CD14-positive monocyte (primary cell): Measurements from ENCODE around the gene INTS2. TPM values are rescaled to one million over a fixed set of nuclear protein-coding genes. Genes with fewer than 3 reads are reported as not detected.

Experiments
- DNase-seq, 3 donors: peaks; one replicate each; pipeline ENCODE4 v3.0.0-alpha.2; 2011 to 2022
- H2AFZ ChIP-seq: 2 replicates; pipeline ENCODE4 v1.6.0; 2012; ENCODE audit warnings: mild to moderate bottlenecking, low read depth, low read length, inconsistent platforms; ENCODE audit not compliant: insufficient read depth, poor library complexity, severe bottlenecking
- H3K27ac ChIP-seq, 2 donors: 1 replicate in 1 of 2; 2 replicates in 1 of 2; pipeline ENCODE4 v1.5.1; 2012 to 2013; ENCODE audit warnings: low read length in 2 of 2, control low read depth in 1 of 2, inconsistent platforms in 1 of 2, low read depth in 1 of 2, mild to moderate bottlenecking in 1 of 2
- H3K27me3 ChIP-seq, 2 donors: one replicate each; pipeline versions ENCODE4 v1.6.0 to v1.6.1; 2011 to 2013; ENCODE audit warnings: low read length in 2 of 2; ENCODE audit not compliant: control insufficient read depth in 2 of 2, insufficient read depth in 2 of 2
- H3K36me3 ChIP-seq, 2 donors: replicated peaks in 1 of 2; 1 replicate in 1 of 2; 2 replicates in 1 of 2; pipeline versions ENCODE4 v1.5.1 to v1.6.1; 2012 to 2013; ENCODE audit warnings: low read length in 2 of 2, control low read depth in 1 of 2, inconsistent platforms in 1 of 2, mild to moderate bottlenecking in 1 of 2; ENCODE audit not compliant: insufficient read depth in 2 of 2, control insufficient read depth in 1 of 2
- H3K4me1 ChIP-seq, 2 donors: 1 replicate in 1 of 2; 2 replicates in 1 of 2; pipeline versions ENCODE4 v1.5.1 to v1.6.1; 2012 to 2013; ENCODE audit warnings: low read length in 2 of 2, control low read depth in 1 of 2, inconsistent platforms in 1 of 2, mild to moderate bottlenecking in 1 of 2, moderate library complexity in 1 of 2; ENCODE audit not compliant: insufficient read depth in 2 of 2, control insufficient read depth in 1 of 2
- H3K4me2 ChIP-seq: replicated peaks from 2 replicates; pipeline ENCODE3; 2012; ENCODE audit warnings: low read length, moderate library complexity, mild to moderate bottlenecking; ENCODE audit not compliant: poor library complexity, severe bottlenecking; ENCODE audit errors: extremely low read depth
- H3K4me3 ChIP-seq, 3 experiments: fragments of 200-600 bp in 1 of 3; sonication (generic) in 1 of 3; replicated peaks in 1 of 3; 1 replicate in 2 of 3; 2 replicates in 1 of 3; pipeline ENCODE4 v1.5.1; 2011 to 2013; ENCODE audit warnings: low read length in 3 of 3, mild to moderate bottlenecking in 3 of 3, control low read depth in 2 of 3, low read depth in 2 of 3, inconsistent platforms in 1 of 3, moderate library complexity in 1 of 3
- H3K79me2 ChIP-seq: 2 replicates; pipeline ENCODE4 v1.6.0; 2012; ENCODE audit warnings: mild to moderate bottlenecking, control low read depth, inconsistent platforms, low read length, moderate library complexity; ENCODE audit not compliant: insufficient read depth
- H3K9ac ChIP-seq: 2 replicates; pipeline ENCODE4 v1.6.0; 2017; ENCODE audit warnings: low read length, mild to moderate bottlenecking; ENCODE audit not compliant: insufficient read depth, poor library complexity, severe bottlenecking
- H3K9me3 ChIP-seq, 2 donors: replicated peaks in 1 of 2; 1 replicate in 1 of 2; 2 replicates in 1 of 2; pipeline versions ENCODE4 v1.5.1 to v1.6.1; 2012 to 2013; ENCODE audit warnings: low read length in 2 of 2, control low read depth in 1 of 2; ENCODE audit not compliant: control insufficient read depth in 1 of 2, insufficient read depth in 1 of 2
- H4K20me1 ChIP-seq: 2 replicates; pipeline ENCODE4 v1.6.0; 2012; ENCODE audit warnings: mild to moderate bottlenecking, low read length, control low read depth, moderate library complexity; ENCODE audit not compliant: insufficient read depth
- H3K27ac Mint-ChIP-seq, 7 donors: one replicate each; pipeline ENCODE4 v1.8.0; 2020; ENCODE audit warnings: mild to moderate bottlenecking in 7 of 7, mixed read lengths in 7 of 7, moderate library complexity in 6 of 7, inconsistent platforms in 2 of 7
- H3K27me3 Mint-ChIP-seq, 3 donors: one replicate each; pipeline ENCODE4 v1.8.0; 2021 to 2022; ENCODE audit warnings: low read depth in 3 of 3, mild to moderate bottlenecking in 3 of 3, mixed read lengths in 3 of 3, moderate library complexity in 3 of 3, inconsistent platforms in 1 of 3
- H3K36me3 Mint-ChIP-seq, 2 donors: one replicate each; pipeline ENCODE4 v1.8.0; 2020; ENCODE audit warnings: mixed read lengths in 2 of 2, inconsistent platforms in 1 of 2, mild to moderate bottlenecking in 1 of 2
- H3K4me1 Mint-ChIP-seq: one replicate; pipeline ENCODE4 v1.8.0; 2020; ENCODE audit warnings: mild to moderate bottlenecking, mixed read lengths
- H3K4me3 Mint-ChIP-seq, 2 donors: one replicate each; pipeline ENCODE4 v1.8.0; 2020; ENCODE audit warnings: mild to moderate bottlenecking in 2 of 2, mixed read lengths in 2 of 2, moderate library complexity in 1 of 2
- H3K9me3 Mint-ChIP-seq, 7 donors: one replicate each; pipeline ENCODE4 v1.8.0; 2020 to 2022; ENCODE audit warnings: mixed read lengths in 7 of 7, mild to moderate bottlenecking in 6 of 7, moderate library complexity in 6 of 7, inconsistent platforms in 2 of 7
- CTCF ChIP-seq: fragments of 200-600 bp; IDR thresholded peaks from one replicate; pipeline ENCODE4 v1.8.0; 2022; ENCODE audit warnings: antibody characterized with exemption, mild to moderate bottlenecking
- WGBS: methylation state at CpG from one replicate; pipeline ENCODE4 v1.1.5; 2013; ENCODE audit warnings: missing lambda C conversion rate; ENCODE audit not compliant: insufficient coverage; 5-methylcytosine and 5-hydroxymethylcytosine counted together
- intact Hi-C, 2 donors: fragments of 100-400 bp; cut with micrococcal nuclease; formaldehyde crosslinking; loops; one replicate each; pipeline versions ENCODE4 v1.15.0 to v1.15.1; 2023
- polyA plus RNA-seq, 3 donors: library from polyadenylated mRNA; depleted of rRNA in 1 of 3; unstranded in 2 of 3; stranded (reverse) in 1 of 3; fragments of 300-500 nt in 2 of 3; fragments of >200 nt in 1 of 3; fragmentation: Illumina TruSeq in 2 of 3; gene quantifications; 1 replicate in 2 of 3; 2 replicates in 1 of 3; pipeline ENCODE4 v1.2.3, GENCODE V29; 2012 to 2021

The INTS2 gene
- polyA plus RNA-seq, 3 donors, result 2.2 to 2.9 (median 2.6) TPM

DNA sequence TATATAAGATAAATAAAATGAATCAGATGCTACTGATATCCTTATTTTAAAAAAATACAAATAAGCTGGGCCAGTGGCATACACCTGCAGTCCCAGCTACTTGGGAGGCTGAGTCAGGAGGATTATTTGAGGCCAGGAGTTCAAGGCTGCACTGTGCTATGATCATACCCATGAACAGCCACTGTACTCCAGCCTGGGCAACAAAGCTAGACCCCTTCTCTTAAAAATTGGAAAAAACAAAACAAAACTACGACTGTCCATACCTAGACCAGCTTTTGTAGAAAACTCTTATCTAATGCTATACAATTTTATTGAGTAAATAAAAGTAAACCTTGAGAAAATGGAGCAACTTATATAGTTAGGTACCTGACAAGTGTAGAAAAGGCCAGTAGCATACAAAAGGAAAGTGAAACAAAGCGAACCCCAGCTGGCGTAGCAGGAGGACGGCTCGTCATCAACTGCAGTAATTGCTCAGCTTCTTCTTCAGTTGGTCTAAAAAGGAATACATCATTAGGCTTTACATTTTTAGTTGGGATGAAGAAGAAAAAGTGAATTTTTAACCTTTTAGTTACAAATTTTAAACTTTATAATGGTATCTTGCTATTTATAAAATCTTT lies 23.6 kb downstream of the INTS2 start:
- no peak overlapping the region for H3K9ac ChIP-seq
- no peak overlapping the region for H3K4me3 ChIP-seq
- peaks cover 65 to 86% of the 10 kb centered on the region in 2 donors for H3K36me3 ChIP-seq
- TF ChIP-seq CTCF, result no peak
- H3K9me3 ChIP-seq, result no peaks in the 10 kb centered on the region
- Mint-ChIP-seq H3K4me3 (no peak overlapping the region), H3K36me3 (peaks cover 56 to 82% of the 10 kb centered on the region in 2 donors), H3K4me1 (no peaks in the 10 kb centered on the region), H3K27ac (no peak overlapping the region), H3K27me3 (peaks cover 0 to 1% (median 0%) of the 10 kb centered on the region in 3 donors), H3K9me3 (no peaks in the 10 kb centered on the region)
- H3K79me2 ChIP-seq, result no peaks in the 10 kb centered on the region
- no peak overlapping the region for H3K4me2 ChIP-seq
- intact Hi-C loops, result no loop called here
- no peaks in the 10 kb centered on the region for H3K27me3 ChIP-seq
- no peak overlapping the region for H3K27ac ChIP-seq
- no peaks in the 10 kb centered on the region for H4K20me1 ChIP-seq
- DNase-seq, result no peak
- 100% methylated on average over 4 of the region's 5 CpGs for WGBS
- no peak overlapping the region for H2AFZ ChIP-seq
- no peaks in the 10 kb centered on the region for H3K4me1 ChIP-seq

- intact Hi-C loops, result no loop called here
- Mint-ChIP-seq H3K27ac (no peak overlapping the region), H3K4me1 (no peaks in the 10 kb centered on the region), H3K4me3 (no peak overlapping the region), H3K27me3 (peaks cover 0 to 1% (median 0%) of the 10 kb centered on the region in 3 donors), H3K36me3 (peaks cover 59 to 90% of the 10 kb centered on the region in 2 donors), H3K9me3 (no peaks in the 10 kb centered on the region)
- no CpG with 5 or more reads among the region's 3 CpGs for WGBS
- Histone ChIP-seq H3K36me3 (peaks cover 63 to 88% of the 10 kb centered on the region in 2 donors), H3K27me3 (no peaks in the 10 kb centered on the region), H4K20me1 (no peaks in the 10 kb centered on the region), H2AFZ (no peak overlapping the region), H3K9me3 (no peaks in the 10 kb centered on the region), H3K27ac (no peak overlapping the region), H3K4me1 (no peaks in the 10 kb centered on the region), H3K4me2 (no peak overlapping the region), H3K79me2 (no peaks in the 10 kb centered on the region), H3K4me3 (no peak overlapping the region), H3K9ac (no peak overlapping the region)
- TF ChIP-seq CTCF, result no peak
- no peak for DNase-seq
Measured at GRCh38 chr17:61903251-61903650, 24.5 kb downstream of the INTS2 start.
